Measurements from ENCODE around the gene TRIM50.
"Not testable (repeated sequence)": the region's sequence is repeated elsewhere in the genome, so short reads cannot be mapped to it uniquely, and the experiment has no call there.

Gene TRIM50

DNA sequence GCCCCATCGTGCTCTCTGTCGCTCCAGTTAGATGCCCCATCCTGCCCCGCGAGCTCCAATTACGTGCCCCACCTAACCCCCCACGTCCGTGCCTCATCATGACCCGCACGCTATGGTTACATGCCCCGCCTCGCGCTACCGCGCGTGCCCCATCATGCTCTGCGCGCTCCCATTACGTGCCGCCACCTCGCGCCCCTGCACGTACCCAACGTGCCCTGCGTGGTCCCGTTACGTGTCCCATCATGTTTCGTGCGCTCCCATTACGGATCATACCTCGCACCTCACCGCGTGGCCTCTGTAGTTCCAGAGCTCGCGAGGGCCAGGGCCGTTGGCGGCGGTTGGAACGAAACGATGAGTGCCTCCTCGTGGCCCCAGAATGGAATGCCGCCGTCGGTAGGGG lies at the start of gene TRIM50, which contains the start of gene FKBP6:
TSS of gene TRIM50 (minus strand) at position 161 of the 400 bp plus-strand sequence. CDS start 3,295 bp downstream, outside the sequence.
TSS of gene FKBP6 (plus strand) at position 240 of the 400 bp plus-strand sequence. CDS start 268 bp downstream, outside the sequence.
- FAIRE-seq; DNase-seq (ENCODE audit: insufficient read length, low spot score): not testable (repeated sequence)

- DNase-seq (ENCODE audit: insufficient read length, low spot score) = no peak
- FAIRE-seq = no peak
Measured at GRCh38 chr7:73376671-73377412, 49.0 kb upstream of the TRIM50 start.

- not testable (repeated sequence) for FAIRE-seq
Measured at GRCh38 chr7:73376262-73376661, 48.4 kb upstream of the TRIM50 start.

DNA sequence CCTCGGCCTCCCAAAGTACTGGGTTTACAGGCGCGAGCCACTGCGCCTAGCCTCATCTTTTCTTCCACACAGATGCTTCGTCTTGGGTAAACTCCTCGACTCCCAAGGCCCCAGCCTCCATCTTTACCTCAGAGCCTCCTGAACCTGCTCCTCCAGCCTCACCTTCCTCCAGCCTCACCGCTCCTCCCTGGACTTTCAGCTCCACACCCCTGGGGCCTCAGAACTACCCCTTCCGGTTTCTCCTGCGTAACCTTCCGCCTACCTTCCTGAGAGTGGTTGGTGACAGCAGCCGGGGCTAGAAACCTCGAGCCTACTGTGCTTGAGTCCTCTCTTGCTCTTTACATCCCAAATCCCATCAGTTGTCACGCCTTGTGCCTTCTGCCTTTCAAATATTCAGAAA lies 45.9 kb upstream of the TRIM50 start:
- DNase-seq (ENCODE audit: insufficient read length, low spot score) (no peak), FAIRE-seq (no peak)

More at GRCh38 chr7:73376262-73376661, 48.4 kb upstream of the TRIM50 start:
- not testable (repeated sequence) for DNase-seq (ENCODE audit: insufficient read length, low spot score)

- FAIRE-seq (no peak), DNase-seq (ENCODE audit: insufficient read length, low spot score) (no peak)
Measured at GRCh38 chr7:73369622-73370021, 41.7 kb upstream of the TRIM50 start.

DNA sequence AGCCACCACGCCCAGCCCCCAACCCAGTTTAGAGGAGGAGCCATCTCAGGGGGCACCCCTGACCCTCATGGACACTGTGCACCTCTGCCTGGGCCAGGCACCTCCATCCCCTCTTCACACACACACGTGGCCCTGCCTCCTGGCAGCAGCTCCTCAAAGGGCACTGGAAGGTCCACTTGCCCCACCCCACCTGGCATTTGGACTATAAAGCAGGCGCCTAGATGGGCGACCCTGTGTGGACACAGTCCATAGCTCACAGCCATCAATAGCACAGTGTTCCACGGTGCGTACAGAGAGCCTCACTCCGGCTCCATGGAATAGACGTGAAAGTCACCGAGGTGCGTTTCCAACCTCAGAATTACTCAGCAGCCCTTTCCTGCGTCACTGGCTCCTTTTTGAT lies 41.1 kb upstream of the TRIM50 start:
- FAIRE-seq (no peak), DNase-seq (ENCODE audit: insufficient read length, low spot score) (no peak)

DNA sequence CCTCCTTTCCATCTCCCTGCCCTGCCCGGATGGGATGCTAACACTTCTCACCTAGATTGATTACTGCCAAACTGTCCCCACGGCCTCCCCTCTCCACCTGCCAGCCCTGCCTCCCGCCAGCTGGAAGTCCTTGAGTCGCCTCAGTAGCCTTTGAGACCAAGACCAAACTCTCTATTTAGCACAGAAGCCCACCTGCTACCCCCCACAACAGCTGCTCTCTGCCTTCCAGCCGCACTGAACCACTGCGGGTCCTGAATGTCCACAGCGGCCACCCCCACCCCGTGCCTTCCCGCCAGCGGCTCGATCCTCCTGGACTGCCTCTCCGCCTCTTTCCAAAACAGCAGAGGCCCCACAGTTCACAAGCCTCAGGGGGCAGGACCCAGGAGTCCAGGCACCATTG lies 39.1 kb upstream of the TRIM50 start:
- FAIRE-seq (no peak), DNase-seq (ENCODE audit: insufficient read length, low spot score) (no peak)

- DNase-seq (ENCODE audit: insufficient read length, low spot score) (no peak), FAIRE-seq (no peak)
Measured at GRCh38 chr7:73366127-73366526, 38.2 kb upstream of the TRIM50 start.

DNA sequence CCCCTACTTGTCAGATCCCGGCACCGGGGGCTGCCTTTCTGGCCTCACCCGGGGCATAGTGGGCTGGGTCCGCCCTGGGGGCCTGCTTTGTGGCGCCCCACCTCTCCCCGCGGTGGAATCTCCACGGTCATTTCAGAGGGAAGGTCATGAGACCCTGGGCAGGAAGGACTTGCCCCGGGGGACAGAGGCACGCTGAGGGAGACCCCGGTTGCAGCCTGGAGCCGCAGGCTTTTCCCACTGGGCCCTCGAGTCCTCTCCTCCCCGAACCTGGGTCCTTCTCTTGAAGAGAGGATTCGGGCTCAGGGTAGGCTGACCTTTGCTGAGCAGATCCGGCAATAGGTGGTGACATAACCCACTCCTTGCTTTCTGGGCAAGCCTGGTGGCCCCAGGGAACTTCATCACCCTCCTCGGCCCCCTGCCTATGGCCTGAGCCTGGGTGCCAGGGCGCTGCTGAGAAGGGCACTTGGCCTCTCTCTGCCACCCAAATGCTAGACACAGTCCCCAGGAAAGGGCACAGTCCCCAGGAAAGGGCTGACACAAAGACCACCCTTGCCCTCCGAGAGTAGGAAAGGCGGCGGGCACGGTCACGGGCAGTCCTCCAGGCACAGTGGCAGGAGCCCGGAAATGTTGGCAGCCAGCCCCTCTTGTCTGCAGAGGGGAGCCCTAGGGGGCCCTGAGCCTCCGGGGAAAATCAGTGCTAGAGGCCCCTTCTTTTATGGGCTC lies 36.3 kb upstream of the TRIM50 start:
- FAIRE-seq (no peak), DNase-seq (ENCODE audit: insufficient read length, low spot score) (no peak)

DNA sequence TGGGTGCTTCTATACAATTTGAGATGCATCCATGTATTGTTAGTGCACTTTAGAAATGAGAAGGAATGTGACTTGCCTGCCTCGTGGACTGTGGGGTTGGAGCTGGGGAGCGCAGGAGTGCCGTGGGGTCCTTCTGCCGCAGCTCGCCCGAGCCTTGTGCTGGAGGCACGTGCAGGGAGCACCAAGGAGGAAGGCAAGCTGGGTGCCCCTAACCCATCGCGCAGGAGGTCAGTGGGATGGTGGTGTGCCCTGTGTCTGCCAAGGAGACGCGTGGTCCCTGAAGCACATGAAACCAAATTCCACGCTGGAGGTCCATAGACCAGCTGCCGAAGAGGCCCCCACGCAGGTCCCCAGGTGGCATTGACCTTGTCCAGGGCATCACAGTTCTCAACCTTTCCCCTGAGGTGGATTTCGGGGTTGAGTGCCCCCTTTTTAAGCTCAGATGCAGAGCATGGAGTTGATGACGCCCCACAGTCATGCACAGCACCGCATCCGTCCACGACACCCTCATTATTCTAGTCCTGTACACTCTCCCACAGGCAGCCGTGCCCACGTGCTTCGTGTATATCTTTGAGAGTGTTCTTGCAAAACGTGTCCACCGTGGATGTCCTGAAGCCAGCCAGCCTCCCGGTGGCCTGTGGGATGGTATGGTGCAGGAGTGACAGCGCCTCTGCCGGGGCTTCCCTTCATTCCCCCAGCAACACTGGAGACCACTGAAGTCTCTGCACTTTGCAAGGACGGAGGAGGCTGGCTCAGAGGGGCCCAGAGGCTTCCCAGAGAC lies 35.5 kb upstream of the TRIM50 start:
- DNase-seq (ENCODE audit: insufficient read length, low spot score) (no peak), FAIRE-seq (no peak)

DNA sequence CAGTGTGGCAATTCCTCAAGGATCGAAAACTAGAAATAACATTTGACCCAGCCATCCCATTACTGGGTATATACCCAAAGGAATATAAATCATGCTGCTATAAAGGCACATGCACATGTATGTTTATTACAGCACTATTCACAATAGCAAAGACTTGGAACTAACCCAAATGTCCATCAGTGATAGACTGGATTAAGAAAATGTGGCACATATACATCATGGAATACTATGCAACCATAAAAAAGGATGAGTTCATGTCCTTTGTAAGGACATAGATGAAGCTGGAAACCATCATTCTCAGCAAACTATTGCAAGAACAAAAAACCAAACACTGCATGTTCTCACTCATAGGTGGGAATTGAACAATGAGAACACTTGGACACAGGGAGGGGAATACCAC lies 32.7 kb upstream of the TRIM50 start:
- FAIRE-seq; DNase-seq (ENCODE audit: insufficient read length, low spot score): not testable (repeated sequence)

DNA sequence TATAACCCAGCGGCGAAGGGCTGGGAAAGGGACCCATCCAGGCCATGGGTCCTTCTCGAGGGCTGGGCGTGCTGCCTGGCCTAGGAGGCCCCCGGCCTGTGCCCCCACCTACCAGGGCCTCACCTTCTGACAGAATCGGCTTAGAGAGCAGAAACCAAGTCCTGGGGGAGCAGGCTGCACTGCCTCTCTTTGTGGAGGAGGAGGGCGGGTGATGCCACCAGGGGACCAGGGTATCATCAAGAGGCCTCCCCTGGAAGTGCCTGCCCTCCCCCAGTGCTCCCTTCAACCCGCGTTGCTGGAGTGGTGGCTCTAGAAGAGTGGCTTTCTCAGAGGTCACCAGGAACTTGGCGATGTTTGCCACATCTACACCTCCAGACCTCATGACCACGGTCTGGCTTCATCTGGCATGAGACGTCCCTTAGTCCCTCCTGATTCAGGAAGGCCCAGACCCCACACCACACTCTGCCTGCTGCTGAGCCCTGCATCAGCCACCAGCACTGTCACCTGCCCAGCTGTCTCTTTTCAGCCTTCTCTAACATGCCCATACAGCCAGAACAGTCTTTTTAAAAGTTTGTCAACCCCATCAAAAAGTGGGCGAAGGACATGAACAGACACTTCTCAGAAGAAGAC lies 32.0 kb upstream of the TRIM50 start:
- FAIRE-seq = no peak
- no peak for DNase-seq (ENCODE audit: insufficient read length, low spot score)

GRCh38 chr7:73359306-73359705 lies 31.4 kb upstream of the TRIM50 start:
- FAIRE-seq (no peak), DNase-seq (ENCODE audit: insufficient read length, low spot score) (no peak)

- DNase-seq (ENCODE audit: insufficient read length, low spot score) (no peak), FAIRE-seq (no peak)
Measured at GRCh38 chr7:73358590-73359275, 30.9 kb upstream of the TRIM50 start.

GRCh38 chr7:73356159-73356558 lies 28.3 kb upstream of the TRIM50 start:
- DNase-seq (ENCODE audit: insufficient read length, low spot score) = no peak
- no peak for FAIRE-seq

DNA sequence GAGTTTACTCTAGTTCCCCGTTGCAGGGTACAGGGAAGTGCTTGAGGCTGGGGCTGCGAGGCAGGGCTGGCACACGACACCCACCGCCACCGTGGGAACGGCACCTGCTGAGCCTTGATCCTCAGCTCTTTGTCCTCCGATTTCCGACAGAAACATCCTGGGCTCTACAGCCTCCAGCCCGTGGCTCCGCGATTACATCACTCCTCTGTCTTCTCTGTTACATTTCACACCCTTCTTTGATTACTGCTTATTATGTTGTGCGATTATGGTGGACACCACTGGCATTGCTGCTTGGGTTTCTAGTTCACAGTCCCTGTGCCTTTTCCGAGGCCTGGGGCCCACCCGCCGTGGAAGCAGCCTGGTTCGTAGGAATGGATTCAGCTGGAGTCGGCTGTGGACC lies 26.9 kb upstream of the TRIM50 start:
- no peak for FAIRE-seq

GRCh38 chr7:73354196-73354595 lies 26.3 kb upstream of the TRIM50 start:
- DNase-seq (ENCODE audit: insufficient read length, low spot score) (no peak), FAIRE-seq (no peak)

More for the DNA sequence above, 26.9 kb upstream of the TRIM50 start:
- no peak for DNase-seq (ENCODE audit: insufficient read length, low spot score)

DNA sequence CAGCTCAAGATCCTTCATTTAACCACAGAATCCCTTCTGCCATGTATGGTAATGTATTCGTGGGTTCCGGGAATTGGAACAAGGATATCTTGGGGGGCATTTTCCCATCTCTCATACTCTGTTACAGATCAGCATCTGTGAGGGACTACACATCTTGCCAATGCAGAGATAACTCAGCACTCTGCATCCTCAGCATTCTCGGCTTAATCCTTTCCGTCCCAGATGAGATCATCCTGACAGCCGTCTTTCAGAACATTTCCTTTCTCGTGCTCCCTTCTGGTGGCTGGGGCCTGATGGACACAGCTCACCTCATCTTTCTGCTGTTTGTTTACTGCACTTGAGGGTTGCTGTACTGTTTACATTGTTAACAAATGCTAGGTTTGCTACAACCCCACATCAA lies 25.4 kb upstream of the TRIM50 start:
- DNase-seq (ENCODE audit: insufficient read length, low spot score) = no peak
- no peak for FAIRE-seq

DNA sequence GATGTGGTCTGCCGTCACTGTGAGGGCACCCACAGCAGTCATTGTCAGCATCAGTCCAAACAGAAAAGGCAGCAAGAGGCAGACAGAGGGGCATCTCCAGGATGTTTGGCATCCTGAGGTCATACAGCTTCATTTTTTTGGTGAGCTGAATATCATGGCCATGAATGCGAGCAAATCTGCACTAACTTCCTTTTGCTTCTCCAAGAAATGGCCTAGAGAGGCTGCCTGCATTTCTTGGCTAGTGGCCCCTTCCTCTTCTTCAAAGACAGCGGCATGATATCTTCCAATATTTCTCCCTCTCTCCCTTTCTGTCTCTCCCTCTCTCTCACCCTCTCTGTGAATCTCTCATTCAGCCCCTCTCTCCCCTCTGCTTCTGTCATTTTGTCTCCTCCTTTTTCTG lies 24.9 kb upstream of the TRIM50 start:
- no peak for DNase-seq (ENCODE audit: insufficient read length, low spot score)
- FAIRE-seq = no peak
